Type B pancreatic cell (in vitro differentiated cells): ENCODE measurements around the gene BAD. TPM values are rescaled to one million over a fixed set of nuclear protein-coding genes. Genes with fewer than 3 reads are reported as not detected.

Experiments used
- DNase-seq: peaks from one replicate; pipeline ENCODE4 v3.0.0; 2021; ENCODE audit warnings: mixed read lengths; ENCODE audit not compliant: unreplicated experiment; ENCODE audit errors: extremely low spot score
- H3K27ac Mint-ChIP-seq: 2 replicates; pipeline ENCODE4 v1.8.0; 2021; ENCODE audit warnings: mild to moderate bottlenecking, mixed read lengths
- H3K27me3 Mint-ChIP-seq: 2 replicates; pipeline ENCODE4 v1.8.0; 2021; ENCODE audit warnings: mixed read lengths
- H3K36me3 Mint-ChIP-seq: 2 replicates; pipeline ENCODE4 v1.8.0; 2021; ENCODE audit warnings: mixed read lengths
- H3K4me1 Mint-ChIP-seq: one replicate; pipeline ENCODE4 v1.8.0; 2021; ENCODE audit warnings: mixed read lengths; ENCODE audit not compliant: unreplicated experiment
- H3K4me3 Mint-ChIP-seq: 2 replicates; pipeline ENCODE4 v1.8.0; 2021; ENCODE audit warnings: mild to moderate bottlenecking, mixed read lengths
- H3K9me3 Mint-ChIP-seq: 2 replicates; pipeline ENCODE4 v1.8.0; 2021; ENCODE audit warnings: mixed read lengths
- total RNA-seq: library from RNA; stranded (reverse); gene quantifications from 2 replicates; pipeline ENCODE4 v1.2.1, GENCODE V29; 2021; ENCODE audit warnings: low replicate concordance
- TF ChIP-seq, protein P1 (sequence below): fragments of 200-600 bp; sonication (generic); conservative IDR thresholded peaks from 2 replicates; pipeline ENCODE4 v1.5.0; 2021; ENCODE audit warnings: antibody characterized with exemption, mild to moderate bottlenecking

The BAD gene
- total RNA-seq, 1 donor from 2014 or later, result 48.7 TPM

DNA sequence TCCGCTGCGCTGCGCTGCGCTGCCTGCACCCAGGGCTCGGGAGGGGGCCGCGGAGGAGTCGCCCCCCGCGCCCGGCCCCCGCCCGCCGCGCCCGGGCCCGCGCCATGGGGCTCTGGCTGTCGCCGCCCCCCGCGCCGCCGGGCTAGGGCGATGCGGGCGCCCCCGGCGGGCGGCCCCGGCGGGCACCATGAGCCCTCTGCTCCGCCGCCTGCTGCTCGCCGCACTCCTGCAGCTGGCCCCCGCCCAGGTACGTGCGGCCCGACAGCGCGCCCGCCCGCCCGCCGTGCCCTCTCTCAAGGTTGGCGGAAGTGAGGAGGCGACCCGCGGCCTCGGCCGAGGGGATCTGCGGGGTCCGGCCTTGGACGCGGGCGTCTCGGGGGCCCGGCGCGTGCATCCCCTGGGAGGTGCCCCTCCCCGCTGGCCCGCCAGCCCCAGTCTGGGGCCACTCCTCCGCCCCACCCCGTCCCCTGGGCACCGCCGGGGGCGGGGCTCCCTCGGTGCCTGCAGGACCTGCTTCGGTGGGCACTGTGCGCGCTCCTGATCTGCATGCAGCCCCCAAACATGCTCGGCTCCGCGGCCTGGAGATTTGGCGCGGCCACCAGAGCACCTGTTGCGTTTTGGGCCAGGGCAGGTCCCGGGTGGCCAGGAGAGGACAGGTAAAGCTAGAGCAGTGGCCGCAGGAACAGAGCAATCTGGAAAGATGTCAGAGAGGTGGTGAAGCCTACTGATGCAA, 49.7 kb downstream of the BAD start:
- Mint-ChIP-seq H3K4me1 (peaks cover 16% of the 10 kb centered on the region), H3K9me3 (no peaks in the 10 kb centered on the region), H3K36me3 (no peaks in the 10 kb centered on the region), H3K27me3 (no peaks in the 10 kb centered on the region), H3K4me3 (peak overlapping the region; percentile 86), H3K27ac (peak overlapping the region; percentile 85)
- DNase-seq, result no peak
- TF ChIP-seq, protein P1, sequence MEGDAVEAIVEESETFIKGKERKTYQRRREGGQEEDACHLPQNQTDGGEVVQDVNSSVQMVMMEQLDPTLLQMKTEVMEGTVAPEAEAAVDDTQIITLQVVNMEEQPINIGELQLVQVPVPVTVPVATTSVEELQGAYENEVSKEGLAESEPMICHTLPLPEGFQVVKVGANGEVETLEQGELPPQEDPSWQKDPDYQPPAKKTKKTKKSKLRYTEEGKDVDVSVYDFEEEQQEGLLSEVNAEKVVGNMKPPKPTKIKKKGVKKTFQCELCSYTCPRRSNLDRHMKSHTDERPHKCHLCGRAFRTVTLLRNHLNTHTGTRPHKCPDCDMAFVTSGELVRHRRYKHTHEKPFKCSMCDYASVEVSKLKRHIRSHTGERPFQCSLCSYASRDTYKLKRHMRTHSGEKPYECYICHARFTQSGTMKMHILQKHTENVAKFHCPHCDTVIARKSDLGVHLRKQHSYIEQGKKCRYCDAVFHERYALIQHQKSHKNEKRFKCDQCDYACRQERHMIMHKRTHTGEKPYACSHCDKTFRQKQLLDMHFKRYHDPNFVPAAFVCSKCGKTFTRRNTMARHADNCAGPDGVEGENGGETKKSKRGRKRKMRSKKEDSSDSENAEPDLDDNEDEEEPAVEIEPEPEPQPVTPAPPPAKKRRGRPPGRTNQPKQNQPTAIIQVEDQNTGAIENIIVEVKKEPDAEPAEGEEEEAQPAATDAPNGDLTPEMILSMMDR, result peak; percentile 19

DNA sequence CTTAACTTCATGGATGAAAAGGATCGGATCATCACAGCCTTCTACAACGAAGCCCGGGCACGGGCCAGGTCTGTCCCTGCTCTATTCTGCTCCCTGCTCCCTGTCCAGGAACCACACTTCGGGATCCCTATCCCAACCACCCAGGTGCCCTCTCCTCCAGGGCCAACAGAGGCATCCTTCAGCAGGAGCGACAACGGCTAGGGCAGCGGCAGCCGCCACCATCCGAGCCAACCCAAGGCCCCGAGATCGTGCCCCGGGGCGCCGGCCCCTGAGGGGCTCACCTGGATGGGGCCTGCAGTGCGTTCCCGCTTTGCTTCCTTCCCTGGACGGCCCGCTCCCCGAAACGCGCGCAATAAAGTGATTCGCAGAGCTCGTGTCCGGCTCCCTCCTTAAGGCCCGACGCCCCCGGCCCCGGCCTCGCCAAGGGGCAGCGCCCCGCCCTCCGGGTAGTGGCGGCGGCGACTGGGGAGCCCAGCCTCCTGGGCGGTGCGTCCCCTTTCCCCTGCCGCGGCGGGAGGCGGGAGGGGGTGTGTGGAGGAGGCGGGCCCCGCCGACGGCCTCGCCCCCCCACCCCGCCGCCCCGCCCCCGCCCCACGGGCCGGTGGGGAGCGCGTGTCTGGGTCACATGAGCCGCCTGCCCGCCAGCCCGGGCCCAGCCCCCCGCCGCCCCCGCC, 50.4 kb downstream of the BAD start, which contains the start of gene VEGFB:
Gene VEGFB, plus strand, starts transcription at position 672 of the 674 bp plus-strand sequence. CDS start 250 bp downstream, outside the sequence.
- H3K4me1 Mint-ChIP-seq, result peaks cover 13% of the 10 kb centered on the region
- no peaks in the 10 kb centered on the region for H3K9me3 Mint-ChIP-seq
- H3K27ac Mint-ChIP-seq, result peak within 1 kb of the TSS; percentile 85

DNA sequence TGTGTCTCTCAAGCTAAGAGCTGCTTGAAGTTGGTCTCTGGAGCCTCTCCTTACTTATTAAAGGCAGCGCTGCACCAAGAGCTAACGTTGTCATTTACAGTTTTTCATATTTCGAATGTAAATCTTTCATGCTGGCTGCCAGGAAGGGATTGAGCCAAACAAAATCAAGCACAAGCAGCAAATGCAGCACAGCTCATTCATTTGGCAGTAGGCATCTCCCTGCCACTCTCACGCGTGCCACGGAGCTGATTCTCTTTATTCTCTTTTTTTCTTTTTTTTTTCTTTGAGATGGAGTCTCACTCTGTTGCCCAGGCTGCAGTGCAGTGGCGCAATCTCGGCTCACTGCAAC, 51.5 kb downstream of the BAD start:
- TF ChIP-seq, protein P1, result no peak
- Mint-ChIP-seq H3K9me3 (no peaks in the 10 kb centered on the region), H3K27ac (no peak overlapping the region), H3K36me3 (no peaks in the 10 kb centered on the region), H3K4me1 (peaks cover 13% of the 10 kb centered on the region), H3K27me3 (no peaks in the 10 kb centered on the region), H3K4me3 (peak overlapping the region; percentile 81)
- no peak for DNase-seq

More for the DNA sequence above, 50.4 kb downstream of the BAD start, which contains the start of gene VEGFB:
- DNase-seq, result no peak
- Mint-ChIP-seq H3K36me3 (no peaks in the 10 kb centered on the region), H3K27me3 (no peaks in the 10 kb centered on the region), H3K4me3 (peak within 1 kb of the TSS; percentile 86)
- TF ChIP-seq, protein P1, result no peak

DNA sequence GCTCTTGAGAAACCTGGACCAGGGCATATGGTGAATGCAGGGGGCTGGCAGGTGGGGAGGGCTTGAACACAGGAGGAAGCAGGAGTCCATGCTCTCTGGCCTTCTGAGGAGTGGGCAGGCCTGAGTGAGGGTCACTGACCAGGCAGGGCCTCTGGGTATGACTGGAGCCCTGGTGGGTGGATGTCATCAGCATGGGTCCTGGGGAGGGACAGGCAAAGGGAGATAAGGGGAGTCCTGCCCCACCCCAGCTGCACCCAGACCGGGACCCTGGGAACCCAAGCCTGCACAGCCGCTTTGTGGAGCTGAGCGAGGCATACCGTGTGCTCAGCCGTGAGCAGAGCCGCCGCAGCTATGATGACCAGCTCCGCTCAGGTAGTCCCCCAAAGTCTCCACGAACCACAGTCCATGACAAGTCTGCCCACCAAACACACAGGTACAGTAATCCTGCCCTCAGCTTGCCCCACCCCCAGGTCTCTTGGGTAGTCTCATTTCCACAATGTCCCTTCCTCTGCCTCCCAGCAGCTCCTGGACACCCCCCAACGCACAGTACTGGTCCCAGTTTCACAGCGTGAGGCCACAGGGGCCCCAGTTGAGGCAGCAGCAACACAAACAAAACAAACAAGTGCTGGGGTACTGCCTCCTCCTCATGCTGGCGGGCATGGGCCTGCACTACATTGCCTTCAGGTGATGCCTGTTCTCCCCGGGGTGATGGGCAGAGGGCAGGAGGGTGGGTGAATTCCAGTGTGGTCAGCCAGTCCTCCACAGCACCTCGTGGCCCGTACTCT, 52.1 kb downstream of the BAD start:
- TF ChIP-seq, protein P1, result no peak
- H3K9me3 Mint-ChIP-seq, result no peaks in the 10 kb centered on the region
- H3K4me3 Mint-ChIP-seq, result peak overlapping the region; percentile 81
- no peak for DNase-seq
- no peaks in the 10 kb centered on the region for H3K36me3 Mint-ChIP-seq
- peaks cover 13% of the 10 kb centered on the region for H3K4me1 Mint-ChIP-seq
- no peak overlapping the region for H3K27ac Mint-ChIP-seq
- H3K27me3 Mint-ChIP-seq, result no peaks in the 10 kb centered on the region

- TF ChIP-seq, protein P1, result no peak
- Mint-ChIP-seq H3K27ac (no peak overlapping the region), H3K9me3 (no peaks in the 10 kb centered on the region), H3K4me3 (peak overlapping the region; percentile 80), H3K27me3 (no peaks in the 10 kb centered on the region), H3K36me3 (no peaks in the 10 kb centered on the region), H3K4me1 (peaks cover 13% of the 10 kb centered on the region)
- DNase-seq, result no peak
Observed at GRCh38 chr11:64231546-64231945, 52.9 kb downstream of the BAD start.
